Measurements from ENCODE around the gene CPNE7.
A peak's percentile ranks its signal among the peaks of the same experiment; 100 is the strongest.

Gene CPNE7

GRCh38 chr16:89596061-89596689, 20.6 kb downstream of the CPNE7 start:
- Histone ChIP-seq H3K36me3 (replicated peaks) (no peaks in the 10 kb centered on the region), H3K27ac (no peak overlapping the region), H3K27me3 (replicated peaks) (no peaks in the 10 kb centered on the region), H3K4me3 (ENCODE audit: low read depth, low read length) (no peak overlapping the region)
- no peak for DNase-seq
- in situ Hi-C loops (cut with HindIII; ENCODE audit: low pct_ligation_motif_present, low sequenced_read_pairs), result no loop called here
- TF ChIP-seq CTCF (IDR thresholded peaks at IDR 0.05; ENCODE audit: low read depth, low read length, missing control alignments), result no peak

GRCh38 chr16:89596957-89597649, 21.5 kb downstream of the CPNE7 start:
- in situ Hi-C loops (cut with HindIII; ENCODE audit: low pct_ligation_motif_present, low sequenced_read_pairs), result no loop called here
- H3K4me3 ChIP-seq (ENCODE audit: low read depth, low read length), result no peak overlapping the region
- no peaks in the 10 kb centered on the region for H3K27me3 ChIP-seq (replicated peaks)
- no peak for TF ChIP-seq CTCF (IDR thresholded peaks at IDR 0.05; ENCODE audit: low read depth, low read length, missing control alignments)
- H3K27ac ChIP-seq, result no peak overlapping the region
- no peak for DNase-seq
- no peaks in the 10 kb centered on the region for H3K36me3 ChIP-seq (replicated peaks)

- in situ Hi-C loops (cut with HindIII; ENCODE audit: low pct_ligation_motif_present, low sequenced_read_pairs), result no loop called here
- Histone ChIP-seq H3K4me3 (ENCODE audit: low read depth, low read length) (no peak overlapping the region), H3K27me3 (replicated peaks) (no peaks in the 10 kb centered on the region), H3K27ac (no peak overlapping the region), H3K36me3 (replicated peaks) (no peaks in the 10 kb centered on the region)
- peak; percentile 73 for DNase-seq
- no peak for TF ChIP-seq CTCF (IDR thresholded peaks at IDR 0.05; ENCODE audit: low read depth, low read length, missing control alignments)
Measured at GRCh38 chr16:89598199-89598598, 22.6 kb downstream of the CPNE7 start.

GRCh38 chr16:89599451-89599858, 23.9 kb downstream of the CPNE7 start:
- Histone ChIP-seq H3K4me3 (ENCODE audit: low read depth, low read length) (no peak overlapping the region), H3K36me3 (replicated peaks) (no peaks in the 10 kb centered on the region), H3K27me3 (replicated peaks) (no peaks in the 10 kb centered on the region), H3K27ac (no peak overlapping the region)
- peak; percentile 56 for TF ChIP-seq CTCF (IDR thresholded peaks at IDR 0.05; ENCODE audit: low read depth, low read length, missing control alignments)
- no peak for DNase-seq
- in situ Hi-C loops (cut with HindIII; ENCODE audit: low pct_ligation_motif_present, low sequenced_read_pairs), result no loop called here

GRCh38 chr16:89599902-89600301, 24.3 kb downstream of the CPNE7 start:
- in situ Hi-C loops (cut with HindIII; ENCODE audit: low pct_ligation_motif_present, low sequenced_read_pairs), result no loop called here
- Histone ChIP-seq H3K27me3 (replicated peaks) (no peaks in the 10 kb centered on the region), H3K4me3 (ENCODE audit: low read depth, low read length) (no peak overlapping the region), H3K27ac (no peak overlapping the region), H3K36me3 (replicated peaks) (no peaks in the 10 kb centered on the region)
- DNase-seq, result no peak
- TF ChIP-seq CTCF (IDR thresholded peaks at IDR 0.05; ENCODE audit: low read depth, low read length, missing control alignments), result no peak

Measured in brain microvascular endothelial cell (primary cell).